Measurements from ENCODE around the gene GSTA1.
"Not testable (repeated sequence)": the region's sequence is repeated elsewhere in the genome, so short reads cannot be mapped to it uniquely, and the experiment has no call there.

The GSTA1 gene

DNA sequence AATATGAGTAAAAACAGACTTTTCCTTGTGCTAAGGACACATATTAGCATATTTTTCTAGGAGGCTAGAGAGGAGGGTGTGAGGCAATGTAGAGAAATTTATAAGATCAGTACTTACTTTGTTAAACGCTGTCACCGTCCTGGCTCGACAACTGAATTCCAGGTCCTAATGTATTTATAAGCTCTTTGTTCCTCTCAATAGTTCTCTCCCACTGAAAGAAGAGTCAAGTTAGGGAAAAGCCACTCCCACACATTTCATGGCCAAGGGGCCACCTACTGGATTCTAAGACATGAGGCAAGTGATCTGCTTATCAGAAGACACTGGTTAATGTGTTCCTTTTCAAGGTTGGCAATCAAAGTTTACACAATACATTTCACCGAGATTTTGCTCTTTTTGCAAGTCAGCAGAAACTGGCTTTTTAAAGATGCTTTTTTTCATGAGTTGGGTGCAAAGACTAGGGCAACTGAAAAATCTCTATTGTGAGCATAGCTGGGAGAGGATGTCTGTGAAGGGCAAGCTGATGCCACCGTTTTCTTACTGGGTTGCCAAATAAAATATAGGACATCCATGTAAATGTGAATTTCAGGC lies at the start of gene GSTA1:
Gene GSTA1 (minus strand): TSS at position 149 of the 588 bp plus-strand sequence. CDS start 4,549 bp downstream, outside the sequence.
- not testable (repeated sequence) for DNase-seq (ENCODE audit: low read depth)

DNA sequence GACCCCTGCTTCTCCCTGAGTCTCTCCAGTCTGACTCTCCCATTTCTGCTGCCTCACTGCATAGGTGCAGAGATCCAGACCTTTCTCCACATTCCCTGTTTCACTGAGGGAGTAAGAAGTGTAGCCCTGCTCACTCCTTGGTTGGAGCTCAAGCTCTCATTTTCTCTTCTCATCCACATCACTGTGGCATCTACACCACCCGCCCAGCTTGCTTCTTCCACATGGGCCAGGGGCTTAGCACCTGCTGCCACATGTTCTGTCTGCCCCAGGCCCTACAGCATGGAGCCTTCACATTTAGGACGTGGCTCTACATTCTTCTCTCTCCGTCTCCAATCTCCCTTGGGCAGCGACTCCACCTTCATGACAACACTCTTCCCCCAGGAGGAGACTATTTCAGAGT lies 45.5 kb upstream of the GSTA1 start:
- no peak for DNase-seq (ENCODE audit: low read depth)

DNA sequence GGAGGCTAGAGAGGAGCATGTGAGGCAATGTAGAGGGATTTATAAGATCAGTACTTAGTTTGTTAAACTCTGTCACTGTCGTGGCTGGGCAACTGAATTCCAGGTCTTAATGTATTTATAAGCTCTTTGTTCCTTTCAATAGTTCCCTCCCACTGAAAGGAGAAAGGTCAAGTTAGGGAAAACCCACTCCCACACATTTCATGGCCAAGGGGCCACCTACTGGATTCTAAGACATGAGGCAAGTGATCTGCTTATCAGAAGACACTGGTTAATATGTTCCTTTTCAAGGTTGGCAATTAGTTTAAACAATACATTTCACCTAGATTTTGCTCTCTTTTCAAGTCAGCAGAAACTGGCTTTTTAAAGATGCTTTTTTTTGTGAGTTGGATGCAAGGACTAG lies 42.4 kb upstream of the GSTA1 start:
- no peak for DNase-seq (ENCODE audit: low read depth)

DNA sequence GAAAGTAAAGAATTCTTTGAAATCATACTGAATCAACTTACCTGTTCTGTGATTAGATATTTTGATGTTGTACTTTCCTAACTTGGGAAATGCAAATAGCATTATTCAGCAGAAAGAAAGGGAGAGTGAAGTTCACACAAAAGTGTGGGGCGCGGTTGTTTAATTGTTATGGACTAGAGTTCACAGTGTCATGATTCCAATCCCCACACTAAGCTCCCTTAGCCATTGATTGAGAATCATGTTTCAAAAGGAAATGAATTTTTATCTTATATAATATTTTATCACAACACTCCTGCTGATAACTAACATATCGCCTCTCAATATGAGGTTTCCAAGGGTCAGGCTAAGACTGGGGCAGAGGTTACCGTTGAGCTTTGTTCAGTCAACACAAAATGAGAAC lies 40.0 kb upstream of the GSTA1 start:
- DNase-seq (ENCODE audit: low read depth) = no peak

DNA sequence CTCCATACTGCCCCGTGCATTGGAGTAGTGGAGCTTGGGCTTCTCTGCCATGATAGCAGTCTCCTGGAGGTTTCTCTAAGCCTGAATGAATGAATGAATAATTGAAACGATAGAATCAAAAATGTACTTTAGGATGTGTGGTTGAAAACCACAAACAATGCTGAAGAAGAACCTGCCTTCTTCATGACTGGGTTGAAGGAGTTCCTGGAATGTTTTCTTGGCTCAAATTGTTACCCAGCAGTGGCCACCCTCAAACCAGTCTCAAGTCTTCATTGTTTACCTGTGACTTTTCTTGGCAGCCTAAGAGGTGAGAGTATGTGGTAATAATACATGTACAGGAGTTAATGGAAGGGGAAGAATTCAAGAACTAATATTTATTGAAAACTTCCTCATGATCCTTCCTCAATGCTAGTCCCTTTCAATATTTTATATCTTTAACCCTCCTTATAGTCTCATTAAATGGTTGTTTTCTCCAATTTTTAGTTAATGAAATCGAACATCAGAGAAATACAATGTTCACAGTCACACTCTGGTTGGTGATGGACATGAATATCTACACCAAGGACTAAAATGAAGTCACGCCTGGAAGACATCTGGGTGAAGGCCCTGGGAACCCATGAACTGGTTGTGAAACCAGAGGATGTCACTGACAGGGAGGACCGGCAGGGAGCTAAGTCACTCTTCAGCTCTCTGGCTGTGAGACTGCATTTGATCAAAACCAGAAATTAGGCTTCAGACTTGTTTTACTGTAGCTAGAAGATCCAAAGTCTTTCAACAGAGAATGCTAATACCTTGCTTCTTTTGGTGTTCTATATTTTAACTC lies 37.4 kb upstream of the GSTA1 start, which contains the start of gene GSTA5:
Gene GSTA5 (minus strand): TSS at position 51 of the 823 bp plus-strand sequence.
- DNase-seq (ENCODE audit: low read depth) = no peak

DNA sequence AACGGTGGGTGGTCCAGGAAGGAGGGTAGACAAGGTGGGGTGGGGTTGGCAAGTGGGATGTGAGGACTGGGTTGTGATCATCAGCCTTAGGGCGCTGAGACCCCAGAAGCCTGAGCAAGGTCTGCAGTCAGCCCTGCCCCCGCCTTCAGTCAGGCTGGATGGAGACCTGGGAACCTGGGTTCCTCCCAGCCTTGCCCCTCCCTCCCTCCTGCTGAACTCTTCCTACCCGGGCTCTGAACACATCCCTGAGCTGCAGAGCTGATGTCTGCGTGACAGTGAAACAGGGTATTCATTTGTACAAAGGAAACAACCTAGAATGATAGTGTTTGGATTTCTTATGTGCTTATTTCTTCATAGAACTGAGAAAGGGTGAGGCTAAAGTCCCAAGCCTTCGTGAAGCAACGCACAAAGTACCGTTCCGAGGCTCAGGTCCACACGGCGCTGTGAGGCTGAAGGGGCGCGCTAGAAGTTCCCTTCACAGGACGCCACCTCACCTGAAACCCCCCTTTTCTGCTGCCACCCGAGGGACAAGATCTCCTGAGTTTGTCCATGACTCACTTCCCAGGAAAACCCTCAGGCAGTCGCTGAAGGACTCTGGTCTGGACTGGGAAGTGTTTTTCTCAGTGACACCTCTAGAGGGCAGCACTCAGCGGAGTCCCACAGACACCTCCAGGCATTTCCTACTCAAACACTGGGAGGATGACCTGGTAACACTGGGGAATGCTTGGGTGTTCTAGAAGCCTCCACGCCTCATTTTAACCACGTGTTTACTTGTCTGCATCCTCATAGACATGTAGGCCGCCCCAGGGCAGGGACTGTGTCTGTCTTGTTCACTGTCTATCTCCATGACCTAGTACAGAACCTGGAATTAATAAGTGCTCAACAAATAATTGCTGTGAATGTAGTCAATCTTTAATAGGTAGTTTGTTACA lies 35.8 kb upstream of the GSTA1 start:
- peak; percentile 6 for DNase-seq (ENCODE audit: low read depth)

DNA sequence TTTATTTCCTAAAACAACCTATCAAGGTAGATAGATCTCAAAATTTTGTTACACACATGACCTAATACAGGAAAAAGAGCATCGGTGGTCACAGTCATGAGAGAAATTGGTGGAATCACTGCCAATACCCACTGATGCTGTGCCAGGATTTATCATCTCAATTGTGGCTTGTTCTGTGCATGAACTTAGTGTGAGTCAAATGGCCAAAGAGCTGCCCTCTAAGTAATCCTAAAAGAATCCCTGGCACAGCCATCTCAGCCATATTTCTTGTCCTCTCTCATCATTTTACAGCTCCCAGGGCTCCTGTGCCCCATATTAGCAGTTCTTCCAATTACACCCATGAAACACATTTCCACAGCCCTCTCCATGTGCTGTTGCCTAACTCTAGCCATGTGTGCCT lies 30.9 kb upstream of the GSTA1 start:
- DNase-seq (ENCODE audit: low read depth) = no peak

DNA sequence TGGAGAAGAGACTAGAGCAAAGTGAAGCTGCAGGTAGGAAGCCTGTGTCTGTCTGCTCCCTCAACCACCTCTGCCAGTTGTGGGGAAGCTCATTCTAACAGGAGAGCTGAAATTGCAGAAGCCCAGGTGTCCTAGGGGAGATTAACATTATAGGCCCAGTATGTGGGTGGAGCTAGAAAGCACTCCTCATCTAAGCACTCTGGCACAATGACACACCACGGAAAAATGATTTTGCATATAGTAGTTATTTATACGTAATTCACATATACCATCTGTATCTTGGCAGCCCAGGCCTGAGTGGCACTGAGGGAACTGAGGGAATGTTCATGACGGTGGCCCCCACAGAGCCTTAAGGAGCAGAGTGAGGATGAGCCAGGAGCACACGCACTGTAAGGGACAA lies 27.3 kb upstream of the GSTA1 start:
- not testable (repeated sequence) for DNase-seq (ENCODE audit: low read depth)

DNA sequence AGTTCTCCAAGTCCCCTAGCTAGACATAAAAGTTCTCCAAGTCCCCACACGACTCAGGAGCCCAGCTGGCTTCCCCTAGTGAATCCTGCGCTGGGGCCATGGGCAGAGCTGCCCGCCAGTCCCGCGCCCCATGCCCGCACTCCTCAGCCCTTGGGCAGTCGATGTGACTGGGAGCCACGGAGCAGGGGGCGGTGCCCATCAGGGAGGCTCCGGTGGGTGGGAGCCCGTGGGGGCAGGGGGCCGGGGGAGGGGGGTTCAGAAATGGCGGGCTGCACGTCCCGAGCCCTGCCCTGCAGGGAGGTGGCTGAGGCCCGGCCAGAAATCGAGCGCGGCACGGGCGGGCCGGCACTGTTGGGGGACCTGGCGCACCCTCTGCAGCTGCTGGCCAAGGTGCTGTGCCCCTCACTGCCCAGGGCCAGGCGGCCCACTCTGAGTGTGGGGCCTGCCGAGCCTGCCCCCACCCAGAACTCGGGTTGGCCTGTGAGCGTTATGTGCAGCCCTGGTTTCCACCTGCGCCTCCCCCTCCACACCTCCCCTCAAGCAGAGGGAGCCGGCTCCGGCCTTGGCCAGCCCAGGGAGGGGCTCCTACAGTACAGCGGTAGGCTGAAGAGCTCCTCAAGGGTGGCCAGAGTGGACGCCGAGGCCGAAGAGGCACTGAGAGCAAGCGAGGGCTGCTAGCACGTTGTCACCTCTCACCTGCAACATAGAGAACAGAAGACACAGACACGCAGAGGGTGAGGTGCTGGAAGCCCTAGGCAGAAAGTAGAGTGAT lies 25.6 kb upstream of the GSTA1 start:
- no peak for DNase-seq (ENCODE audit: low read depth)

DNA sequence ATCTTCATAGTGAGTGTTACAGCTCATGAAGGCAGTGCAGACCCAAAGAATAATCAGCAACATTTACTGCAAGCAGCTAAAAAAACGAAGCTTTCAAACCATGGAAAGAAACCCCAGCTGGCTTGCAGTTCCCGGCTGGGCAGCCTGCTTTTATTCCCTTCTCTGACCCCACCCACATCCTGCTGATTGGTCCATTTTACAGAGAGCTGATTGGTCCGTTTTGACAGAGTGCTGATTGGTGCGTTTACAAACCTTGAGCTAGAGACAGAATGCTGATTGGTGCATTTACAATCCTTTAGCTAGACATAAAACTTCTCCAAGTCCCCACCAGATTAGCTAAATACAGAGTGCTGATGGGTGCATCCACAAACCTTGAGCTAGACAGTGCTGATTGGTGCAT lies 25.0 kb upstream of the GSTA1 start:
- not testable (repeated sequence) for DNase-seq (ENCODE audit: low read depth)

DNA sequence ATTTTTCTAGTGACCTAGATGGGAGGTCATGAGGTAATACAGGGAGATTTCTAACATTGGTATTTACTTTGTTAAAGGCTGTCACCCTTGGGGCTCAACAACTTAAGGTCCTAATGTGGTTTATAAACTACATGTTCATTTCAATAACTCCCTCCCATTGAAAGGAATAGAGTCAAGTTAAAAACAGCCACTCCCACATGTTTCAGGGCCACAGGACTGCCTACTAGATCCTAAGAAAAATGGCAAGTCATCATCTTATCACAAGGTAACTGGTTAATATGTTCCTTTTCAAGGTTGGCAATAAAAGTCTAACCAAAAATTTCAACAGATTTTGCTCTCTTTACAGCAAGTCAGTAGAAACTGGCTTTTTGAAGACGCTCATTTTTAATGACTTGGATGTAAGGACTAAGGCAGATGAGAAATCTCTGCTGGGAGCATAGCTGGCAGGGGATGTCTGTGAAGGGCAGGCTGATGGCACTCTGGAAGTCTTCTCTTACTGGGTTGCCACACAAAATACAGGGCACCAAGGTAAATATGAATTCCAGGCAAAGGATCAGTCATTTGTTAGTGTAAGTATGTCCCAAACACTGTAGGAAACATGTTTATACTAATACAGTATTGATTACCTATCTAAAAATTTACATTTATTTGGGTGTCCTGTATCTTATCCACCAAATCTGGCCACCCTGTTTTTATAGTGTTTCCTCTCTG lies 23.6 kb upstream of the GSTA1 start:
- DNase-seq (ENCODE audit: low read depth) = not testable (repeated sequence)

DNA sequence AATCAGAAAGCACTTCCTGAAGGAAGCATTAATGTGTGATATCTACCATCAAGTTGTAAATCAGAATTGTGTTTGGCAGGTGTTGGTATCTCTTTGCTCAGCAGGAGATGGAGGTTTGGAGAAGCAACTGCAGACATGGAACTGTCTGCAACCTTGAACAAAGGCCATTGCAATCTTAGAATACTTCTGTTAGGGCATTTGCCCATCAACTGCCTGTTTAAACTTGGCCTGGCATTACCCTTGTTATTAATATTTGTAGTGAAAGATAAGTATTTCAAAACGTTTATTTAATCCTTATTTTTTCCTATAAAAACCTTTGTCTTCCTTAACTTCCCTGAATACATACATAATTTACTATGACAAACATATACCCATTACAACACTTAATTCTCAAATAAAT lies 22.9 kb upstream of the GSTA1 start:
- DNase-seq (ENCODE audit: low read depth) = no peak

DNA sequence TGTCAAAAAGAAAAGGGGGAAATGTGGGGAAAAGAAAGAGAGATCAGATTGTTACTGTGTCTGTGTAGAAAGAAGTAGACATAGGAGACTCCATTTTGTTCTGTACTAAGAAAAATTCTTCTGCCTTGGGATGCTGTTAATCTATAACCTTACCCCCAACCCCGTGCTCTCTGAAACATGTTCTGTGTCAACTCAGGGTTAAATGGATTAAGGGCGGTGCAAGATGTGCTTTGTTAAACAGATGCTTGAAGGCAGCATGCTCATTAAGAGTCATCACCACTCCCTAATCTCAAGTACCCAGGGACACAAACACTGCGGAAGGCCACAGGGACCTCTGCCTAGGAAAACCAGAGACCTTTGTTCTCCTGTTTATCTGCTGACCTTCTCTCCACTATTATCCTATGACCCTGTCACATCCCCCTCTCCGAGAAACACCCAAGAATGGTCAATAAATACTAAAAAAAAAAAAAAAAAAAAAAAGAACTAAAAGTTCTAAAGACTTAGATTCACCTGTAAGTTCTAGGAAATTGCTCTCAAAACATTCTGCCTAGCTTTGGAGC lies 22.4 kb upstream of the GSTA1 start:
- DNase-seq (ENCODE audit: low read depth) = not testable (repeated sequence)

DNA sequence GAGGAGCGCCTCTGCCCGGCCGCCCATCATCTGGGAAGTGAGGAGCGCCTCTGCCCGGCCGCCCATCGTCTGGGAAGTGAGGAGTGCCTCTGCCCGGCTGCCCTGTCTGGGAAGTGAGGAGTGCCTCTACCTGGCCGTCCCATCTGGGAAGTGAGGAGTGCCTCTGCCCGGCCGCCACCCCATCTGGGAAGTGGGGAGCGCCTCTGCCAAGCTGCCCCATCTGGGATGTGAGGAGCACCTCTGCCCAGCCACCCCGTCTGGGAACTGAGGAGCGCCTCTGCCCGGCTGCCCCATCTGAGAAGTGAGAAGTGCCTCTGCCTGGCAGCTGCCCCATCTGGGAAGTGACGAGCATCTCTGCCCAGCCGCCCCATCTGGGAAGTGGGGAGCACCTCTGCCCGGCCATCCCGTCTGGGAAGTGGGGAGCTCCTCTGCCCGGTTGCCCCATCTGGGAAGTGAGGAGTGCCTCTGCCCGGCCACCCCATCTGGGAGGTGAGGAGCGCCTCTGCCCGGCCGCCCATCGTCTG lies 21.7 kb upstream of the GSTA1 start:
- not testable (repeated sequence) for DNase-seq (ENCODE audit: low read depth)

DNA sequence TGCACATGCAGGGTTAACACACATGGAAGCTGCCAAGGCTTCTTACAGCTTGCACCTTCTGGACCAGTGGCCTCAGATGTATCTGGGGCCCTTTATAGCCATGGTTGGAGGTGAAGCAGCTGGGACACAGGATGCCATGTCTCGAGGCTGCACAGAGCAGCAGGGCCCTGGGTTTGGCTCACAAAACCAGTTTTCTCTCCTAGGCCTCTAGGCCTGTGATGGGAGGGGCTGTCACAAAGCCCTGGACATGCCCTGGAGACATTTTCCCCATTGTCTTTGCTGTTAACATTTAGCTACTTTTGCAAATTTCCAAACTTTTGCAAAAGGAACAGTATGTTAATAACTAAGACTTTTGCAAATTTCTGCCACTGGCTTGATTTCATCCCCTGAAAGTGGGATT lies 18.2 kb upstream of the GSTA1 start:
- DNase-seq (ENCODE audit: low read depth) = no peak

DNA sequence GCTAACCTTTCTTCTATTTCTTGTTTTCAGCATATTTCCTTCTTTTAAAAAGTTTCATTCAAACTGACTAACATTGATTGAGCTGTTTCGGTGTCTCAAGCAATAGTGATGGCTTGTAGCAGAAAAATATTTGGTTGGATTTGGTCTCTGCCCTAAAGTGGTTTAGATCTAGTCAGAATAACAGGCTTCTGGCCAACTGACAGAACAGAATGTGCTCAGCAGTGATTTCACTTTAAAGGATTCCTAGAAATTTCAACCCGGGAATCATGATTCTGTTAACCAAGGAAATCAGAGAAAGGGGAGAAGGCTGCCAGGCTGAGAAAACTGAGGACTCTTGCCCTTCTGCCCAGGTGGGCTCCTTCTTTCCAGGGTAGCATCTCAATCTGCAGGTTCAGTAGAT lies 16.6 kb upstream of the GSTA1 start:
- DNase-seq (ENCODE audit: low read depth) = no peak

DNA sequence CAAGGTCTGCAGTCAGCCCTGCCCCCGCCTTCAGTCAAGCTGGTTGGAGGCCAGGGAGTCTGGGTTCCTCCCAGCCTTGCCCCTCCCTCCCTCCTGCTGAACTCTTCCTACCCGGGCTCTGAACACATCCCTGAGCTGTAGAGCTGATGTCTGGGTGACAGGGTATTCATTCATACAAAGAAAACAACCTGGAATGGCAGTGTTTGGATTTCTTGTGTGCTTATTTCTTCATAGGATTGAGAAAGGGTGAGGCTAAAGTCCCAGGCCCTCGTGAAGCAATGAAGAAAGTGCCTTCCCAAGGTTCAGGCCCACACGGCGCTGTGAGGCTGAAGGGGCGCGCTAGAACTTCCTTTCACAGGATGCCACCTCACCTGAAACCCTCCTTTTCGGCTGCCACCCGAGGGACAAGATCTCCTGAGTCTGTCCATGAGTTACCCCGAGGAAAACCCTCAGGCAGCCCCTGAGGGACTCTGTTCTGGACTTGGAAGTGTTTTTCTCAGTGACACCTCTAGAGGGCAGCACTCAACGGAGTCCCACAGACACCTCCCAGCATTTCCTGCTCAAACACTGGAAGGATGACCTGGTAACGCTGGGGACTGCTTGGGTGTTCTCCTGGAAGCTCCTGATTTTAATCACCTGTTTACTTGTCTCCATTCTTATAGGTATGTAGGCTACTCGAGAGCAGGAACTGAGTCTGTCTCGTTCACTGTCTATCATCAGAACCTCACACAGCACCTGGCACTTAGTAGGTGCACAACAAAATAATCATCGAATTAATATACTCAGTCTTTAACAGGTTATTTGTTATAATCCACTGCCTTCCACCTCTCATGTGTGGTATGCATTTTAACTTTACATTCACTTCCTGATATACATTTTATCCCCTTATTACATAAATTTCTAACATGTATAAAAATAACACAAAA lies 11.8 kb upstream of the GSTA1 start:
- DNase-seq (ENCODE audit: low read depth) = peak; percentile 9

DNA sequence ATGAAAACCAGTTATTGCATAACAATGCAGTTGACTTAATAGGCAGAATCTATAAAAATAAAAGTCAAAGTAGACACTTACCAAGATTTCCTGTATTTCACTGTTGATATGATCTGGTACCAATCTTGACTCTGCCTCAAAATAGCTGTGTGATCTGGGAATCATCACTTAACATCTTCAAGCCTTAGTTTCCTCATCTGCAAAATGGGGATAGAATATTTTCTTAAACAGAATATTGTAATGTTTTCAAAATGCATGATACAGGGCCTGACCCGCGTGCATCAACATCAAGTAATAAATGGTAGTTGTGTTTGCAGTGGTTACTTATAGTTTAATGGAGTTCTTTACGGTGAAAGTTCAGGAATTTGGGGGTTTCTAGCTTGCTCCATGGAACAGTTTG lies 10.9 kb upstream of the GSTA1 start:
- DNase-seq (ENCODE audit: low read depth) = not testable (repeated sequence)

DNA sequence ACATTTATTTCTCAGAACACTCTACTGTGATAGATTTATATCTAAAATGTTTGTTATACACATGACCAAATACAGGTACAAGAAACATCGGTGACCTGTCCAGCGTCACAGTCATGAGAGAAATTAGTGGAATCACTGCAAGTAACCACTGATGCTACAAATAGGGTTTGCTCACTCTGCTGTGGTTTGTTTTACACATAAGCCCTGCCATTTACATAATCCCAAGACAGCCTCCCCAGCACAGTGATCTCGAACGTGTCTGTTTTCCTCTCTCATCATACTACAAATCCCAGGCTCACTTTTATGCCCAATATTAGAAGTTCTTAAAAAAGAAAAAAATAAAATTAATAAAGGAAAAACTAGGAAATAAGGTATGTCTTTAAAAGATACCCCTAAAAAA lies 6.2 kb upstream of the GSTA1 start:
- not testable (repeated sequence) for DNase-seq (ENCODE audit: low read depth)

Measured in stimulated activated CD8-positive, alpha-beta memory T cell treated with anti-CD3 and anti-CD28 coated beads, Interleukin-12 subunit alpha, Interleukin-12 subunit beta, amount 100 ng/mL, for 1 hour (primary cell).